ENCODE measurements around the gene TMCC3. TPM values are rescaled to one million over a fixed set of nuclear protein-coding genes. Genes with fewer than 3 reads are reported as not detected.

The TMCC3 gene
- polyA plus RNA-seq, 1 experiment = 0.29 TPM

DNA sequence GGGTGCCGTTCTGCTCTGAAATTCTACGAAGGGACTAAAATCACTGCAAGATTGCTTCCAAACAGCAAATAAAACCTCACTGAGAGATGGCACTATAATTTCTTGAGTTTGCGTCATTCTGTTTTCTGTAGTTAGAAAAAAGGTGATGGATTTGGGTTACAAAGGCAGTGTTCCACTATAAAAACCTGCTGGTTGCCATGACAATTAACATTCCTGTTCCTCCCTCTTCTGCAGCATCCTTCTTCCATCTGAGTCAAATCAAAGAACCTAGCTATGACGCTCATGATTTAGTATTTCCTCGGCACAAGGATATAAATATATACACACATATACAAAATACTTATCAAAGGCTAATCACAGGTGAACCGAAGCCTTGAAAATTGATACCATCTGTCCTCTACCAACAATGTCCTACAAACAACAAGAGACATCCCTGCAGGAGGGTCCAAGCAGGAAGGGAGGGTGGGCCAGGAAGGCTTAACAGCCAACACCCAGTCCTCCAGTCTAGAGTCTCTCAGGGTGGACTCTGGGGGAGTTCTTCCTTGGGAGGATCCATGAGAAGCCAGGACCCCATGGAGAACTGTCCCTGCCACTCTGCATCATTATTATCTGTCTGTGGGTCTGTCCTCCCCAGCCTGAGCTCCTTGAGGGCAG lies 21.4 kb downstream of the TMCC3 start:
- TF ChIP-seq, protein P1, sequence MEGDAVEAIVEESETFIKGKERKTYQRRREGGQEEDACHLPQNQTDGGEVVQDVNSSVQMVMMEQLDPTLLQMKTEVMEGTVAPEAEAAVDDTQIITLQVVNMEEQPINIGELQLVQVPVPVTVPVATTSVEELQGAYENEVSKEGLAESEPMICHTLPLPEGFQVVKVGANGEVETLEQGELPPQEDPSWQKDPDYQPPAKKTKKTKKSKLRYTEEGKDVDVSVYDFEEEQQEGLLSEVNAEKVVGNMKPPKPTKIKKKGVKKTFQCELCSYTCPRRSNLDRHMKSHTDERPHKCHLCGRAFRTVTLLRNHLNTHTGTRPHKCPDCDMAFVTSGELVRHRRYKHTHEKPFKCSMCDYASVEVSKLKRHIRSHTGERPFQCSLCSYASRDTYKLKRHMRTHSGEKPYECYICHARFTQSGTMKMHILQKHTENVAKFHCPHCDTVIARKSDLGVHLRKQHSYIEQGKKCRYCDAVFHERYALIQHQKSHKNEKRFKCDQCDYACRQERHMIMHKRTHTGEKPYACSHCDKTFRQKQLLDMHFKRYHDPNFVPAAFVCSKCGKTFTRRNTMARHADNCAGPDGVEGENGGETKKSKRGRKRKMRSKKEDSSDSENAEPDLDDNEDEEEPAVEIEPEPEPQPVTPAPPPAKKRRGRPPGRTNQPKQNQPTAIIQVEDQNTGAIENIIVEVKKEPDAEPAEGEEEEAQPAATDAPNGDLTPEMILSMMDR (IDR thresholded peaks at IDR 0.05; ENCODE audit: low read depth, low read length) = no peak
- Histone ChIP-seq H3K27ac (ENCODE audit: low read depth, low read length) (no peak overlapping the region), H3K27me3 (ENCODE audit: control insufficient read depth, insufficient read depth, low read length) (peaks cover 6% of the 10 kb centered on the region), H3K4me3 (ENCODE audit: low read depth, low read length) (no peak overlapping the region), H3K9me3 (ENCODE audit: control insufficient read depth, insufficient read depth, low read length) (no peaks in the 10 kb centered on the region)
- ChIA-PET CTCF (no interaction called here), POLR2A (no interaction called here)
- no peak for DNase-seq (ENCODE audit: low read depth, low spot score)

DNA sequence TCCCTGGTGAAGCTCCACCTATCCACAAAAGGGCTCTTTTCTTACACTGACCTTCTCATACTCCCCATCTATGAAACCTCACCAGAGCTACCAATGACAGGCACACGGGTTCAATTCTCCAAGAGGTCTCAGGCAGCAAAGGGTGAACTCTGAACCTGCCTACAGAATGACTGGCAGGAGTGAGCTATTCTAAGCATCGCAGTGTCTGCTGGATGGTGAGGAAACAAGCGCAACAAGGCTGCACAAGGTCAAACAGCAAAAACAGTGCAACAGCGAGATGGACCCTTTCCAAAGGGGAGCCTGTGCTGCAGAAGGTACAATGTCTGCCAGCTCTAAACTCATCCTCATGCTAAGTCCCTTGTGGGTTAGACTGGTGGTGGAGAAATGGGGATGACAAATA lies 22.0 kb downstream of the TMCC3 start:
- CTCF ChIA-PET = no interaction called here
- DNase-seq (ENCODE audit: low read depth, low spot score) = no peak
- Histone ChIP-seq H3K9me3 (ENCODE audit: control insufficient read depth, insufficient read depth, low read length) (no peaks in the 10 kb centered on the region), H3K27ac (ENCODE audit: low read depth, low read length) (no peak overlapping the region), H3K27me3 (ENCODE audit: control insufficient read depth, insufficient read depth, low read length) (peaks cover 6% of the 10 kb centered on the region), H3K4me3 (ENCODE audit: low read depth, low read length) (no peak overlapping the region)
- TF ChIP-seq, protein P1 (IDR thresholded peaks at IDR 0.05; ENCODE audit: low read depth, low read length) = no peak
- POLR2A ChIA-PET = no interaction called here

DNA sequence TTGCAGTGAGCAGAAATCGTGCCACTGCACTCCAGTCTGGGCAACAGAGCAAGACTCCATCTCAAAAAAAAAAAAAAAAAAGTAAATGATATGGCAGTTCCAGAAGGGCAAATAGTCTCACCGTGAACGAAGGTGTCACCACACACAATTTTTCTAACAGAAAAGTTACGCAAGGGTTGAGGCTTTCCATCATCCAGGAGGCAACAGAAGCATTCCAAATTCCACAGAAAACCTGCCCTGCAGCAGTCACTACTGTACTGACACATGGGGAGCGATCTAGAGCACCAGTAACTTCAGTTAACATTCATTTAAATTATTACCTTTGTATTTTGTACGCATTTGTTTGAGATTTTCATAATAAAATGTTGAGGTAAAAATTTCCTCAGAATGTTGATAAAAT lies 24.8 kb downstream of the TMCC3 start:
- H3K9me3 ChIP-seq (ENCODE audit: control insufficient read depth, insufficient read depth, low read length) = no peaks in the 10 kb centered on the region
- ChIA-PET POLR2A (no interaction called here), CTCF (no interaction called here)
- peaks cover 6% of the 10 kb centered on the region for H3K27me3 ChIP-seq (ENCODE audit: control insufficient read depth, insufficient read depth, low read length)
- no peak overlapping the region for H3K4me3 ChIP-seq (ENCODE audit: low read depth, low read length)
- TF ChIP-seq, protein P1 (IDR thresholded peaks at IDR 0.05; ENCODE audit: low read depth, low read length) = no peak
- no peak overlapping the region for H3K27ac ChIP-seq (ENCODE audit: low read depth, low read length)
- DNase-seq (ENCODE audit: low read depth, low spot score) = no peak

DNA sequence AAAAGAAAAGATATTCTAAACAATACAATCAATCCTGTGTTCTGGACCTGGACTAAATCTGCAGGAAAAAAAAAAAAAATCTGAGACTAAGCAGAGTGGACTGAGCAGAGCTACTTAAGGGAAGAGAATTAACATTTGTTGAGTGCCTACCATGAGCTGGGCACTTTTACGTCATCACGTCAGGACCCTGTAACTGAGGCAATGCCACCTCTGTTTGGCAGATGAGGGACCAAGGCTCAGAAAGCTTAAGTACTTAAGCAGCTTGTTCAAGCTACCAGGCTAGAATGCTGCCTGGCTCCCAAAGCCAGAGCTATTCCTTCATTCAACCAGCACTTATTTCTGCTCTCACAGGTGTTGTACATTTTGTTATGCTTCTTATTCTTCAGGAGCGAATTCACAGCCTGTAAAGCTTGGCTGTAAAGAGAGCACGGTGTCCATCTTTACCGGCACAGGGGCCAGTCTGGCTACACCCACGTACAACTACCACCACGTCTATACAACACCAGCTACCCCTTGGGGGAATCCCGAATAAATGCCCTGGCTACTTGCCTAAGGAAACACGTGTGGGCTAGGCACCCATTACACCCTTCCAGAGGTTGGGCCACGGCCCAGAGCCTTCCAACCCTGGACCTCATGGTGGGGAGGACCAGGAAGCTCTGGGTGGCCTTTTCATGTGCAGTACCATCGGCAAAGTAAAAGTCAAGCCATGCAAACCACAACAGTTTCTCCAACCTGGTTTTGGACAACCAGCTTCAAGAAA lies 27.0 kb downstream of the TMCC3 start:
- POLR2A ChIA-PET = interaction anchor here (0.7 kb wide), 1 partner anchor 361 kb away, joined by 3 read pairs; no protein-coding TSS in a partner anchor
- H3K9me3 ChIP-seq (ENCODE audit: control insufficient read depth, insufficient read depth, low read length) = no peaks in the 10 kb centered on the region
- H3K4me3 ChIP-seq (ENCODE audit: low read depth, low read length) = no peak overlapping the region
- no peak overlapping the region for H3K27ac ChIP-seq (ENCODE audit: low read depth, low read length)
- peaks cover 3% of the 10 kb centered on the region for H3K27me3 ChIP-seq (ENCODE audit: control insufficient read depth, insufficient read depth, low read length)
- CTCF ChIA-PET = interaction anchor here (0.6 kb wide), 2 partner anchors 30 to 911 kb away, joined by 3 to 8 read pairs; no protein-coding TSS in a partner anchor
- TF ChIP-seq, protein P1 (IDR thresholded peaks at IDR 0.05; ENCODE audit: low read depth, low read length) = no peak
- no peak for DNase-seq (ENCODE audit: low read depth, low spot score)

DNA sequence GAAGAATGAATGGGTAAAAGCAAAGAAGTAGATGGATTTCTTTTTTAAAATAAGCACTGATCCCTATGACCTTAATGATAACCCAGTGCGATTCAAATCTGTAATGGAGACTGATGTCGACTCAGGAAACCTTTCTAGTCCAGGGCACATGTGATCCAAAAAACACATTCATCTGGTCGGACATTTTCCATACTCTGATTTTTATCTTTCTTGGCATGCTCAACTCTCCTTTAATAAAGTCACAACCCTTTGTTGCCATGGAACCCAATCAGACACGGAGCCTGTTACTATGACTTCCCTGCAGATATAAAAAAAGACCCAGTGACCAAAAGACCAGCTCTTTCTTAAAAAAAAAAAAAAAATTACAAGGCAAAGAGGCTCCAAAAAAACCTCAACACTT lies 27.9 kb downstream of the TMCC3 start:
- H3K4me3 ChIP-seq (ENCODE audit: low read depth, low read length) = no peak overlapping the region
- ChIA-PET POLR2A (interaction anchor here (0.7 kb wide), 1 partner anchor 360 kb away, joined by 3 read pairs; no protein-coding TSS in a partner anchor), CTCF (interaction anchor here (0.6 kb wide), 1 partner anchor 30 kb away, joined by 3 read pairs; no protein-coding TSS in a partner anchor)
- H3K9me3 ChIP-seq (ENCODE audit: control insufficient read depth, insufficient read depth, low read length) = no peaks in the 10 kb centered on the region
- DNase-seq (ENCODE audit: low read depth, low spot score) = no peak
- H3K27ac ChIP-seq (ENCODE audit: low read depth, low read length) = no peak overlapping the region
- TF ChIP-seq, protein P1 (IDR thresholded peaks at IDR 0.05; ENCODE audit: low read depth, low read length) = no peak
- peaks cover 3% of the 10 kb centered on the region for H3K27me3 ChIP-seq (ENCODE audit: control insufficient read depth, insufficient read depth, low read length)

Data from AG04450 (cell line).